ENCODE measurements around the gene SAMHD1. TPM values are rescaled to one million over a fixed set of nuclear protein-coding genes. Genes with fewer than 3 reads are reported as not detected.

SAMHD1 gene
- total RNA-seq, 1 donor: 32.6 TPM

DNA sequence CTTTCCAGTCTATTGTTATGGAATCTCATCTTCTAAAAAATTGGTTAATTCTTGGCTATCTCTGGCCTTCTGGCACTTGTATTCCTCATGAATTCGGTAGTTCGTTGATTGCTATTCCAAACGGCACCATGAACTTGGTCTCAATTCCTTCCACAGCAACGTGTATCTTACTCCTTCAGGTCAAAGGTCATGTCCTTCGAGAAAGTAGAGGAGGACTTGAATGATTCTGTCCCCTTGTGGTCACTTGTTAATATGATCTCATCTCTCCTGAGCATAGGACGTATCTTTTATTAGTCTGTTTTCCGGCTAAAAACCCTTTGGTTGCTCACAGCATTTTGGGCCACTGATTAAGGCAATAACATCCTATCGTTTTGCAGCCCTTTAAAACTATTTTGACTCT lies 66.2 kb downstream of the SAMHD1 start:
- Histone ChIP-seq H3K27me3 (ENCODE audit: insufficient read depth, low read length) (peaks cover 4% of the 10 kb centered on the region), H3K4me3 (ENCODE audit: insufficient read depth, low read length) (no peak overlapping the region), H4K20me1 (ENCODE audit: insufficient read depth, low read length) (no peaks in the 10 kb centered on the region), H2AFZ (ENCODE audit: low read length) (no peak overlapping the region), H3K4me2 (ENCODE audit: insufficient read depth, low read length) (no peak overlapping the region), H3K36me3 (ENCODE audit: insufficient read depth, low read length) (no peaks in the 10 kb centered on the region), H3K4me1 (ENCODE audit: insufficient read depth, low read length) (peaks cover 7% of the 10 kb centered on the region), H3K9me3 (ENCODE audit: low read depth, low read length) (no peaks in the 10 kb centered on the region), H3K79me2 (ENCODE audit: insufficient read depth, low read length) (no peaks in the 10 kb centered on the region), H3K27ac (ENCODE audit: low read depth, low read length) (no peak overlapping the region)
- peak; percentile 26 for DNase-seq (ENCODE audit: insufficient read length, low spot score, missing footprints)
- TF ChIP-seq, protein P1, sequence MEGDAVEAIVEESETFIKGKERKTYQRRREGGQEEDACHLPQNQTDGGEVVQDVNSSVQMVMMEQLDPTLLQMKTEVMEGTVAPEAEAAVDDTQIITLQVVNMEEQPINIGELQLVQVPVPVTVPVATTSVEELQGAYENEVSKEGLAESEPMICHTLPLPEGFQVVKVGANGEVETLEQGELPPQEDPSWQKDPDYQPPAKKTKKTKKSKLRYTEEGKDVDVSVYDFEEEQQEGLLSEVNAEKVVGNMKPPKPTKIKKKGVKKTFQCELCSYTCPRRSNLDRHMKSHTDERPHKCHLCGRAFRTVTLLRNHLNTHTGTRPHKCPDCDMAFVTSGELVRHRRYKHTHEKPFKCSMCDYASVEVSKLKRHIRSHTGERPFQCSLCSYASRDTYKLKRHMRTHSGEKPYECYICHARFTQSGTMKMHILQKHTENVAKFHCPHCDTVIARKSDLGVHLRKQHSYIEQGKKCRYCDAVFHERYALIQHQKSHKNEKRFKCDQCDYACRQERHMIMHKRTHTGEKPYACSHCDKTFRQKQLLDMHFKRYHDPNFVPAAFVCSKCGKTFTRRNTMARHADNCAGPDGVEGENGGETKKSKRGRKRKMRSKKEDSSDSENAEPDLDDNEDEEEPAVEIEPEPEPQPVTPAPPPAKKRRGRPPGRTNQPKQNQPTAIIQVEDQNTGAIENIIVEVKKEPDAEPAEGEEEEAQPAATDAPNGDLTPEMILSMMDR (IDR thresholded peaks at IDR 0.05; ENCODE audit: extremely low read depth, low read depth, low read length): no peak

DNA sequence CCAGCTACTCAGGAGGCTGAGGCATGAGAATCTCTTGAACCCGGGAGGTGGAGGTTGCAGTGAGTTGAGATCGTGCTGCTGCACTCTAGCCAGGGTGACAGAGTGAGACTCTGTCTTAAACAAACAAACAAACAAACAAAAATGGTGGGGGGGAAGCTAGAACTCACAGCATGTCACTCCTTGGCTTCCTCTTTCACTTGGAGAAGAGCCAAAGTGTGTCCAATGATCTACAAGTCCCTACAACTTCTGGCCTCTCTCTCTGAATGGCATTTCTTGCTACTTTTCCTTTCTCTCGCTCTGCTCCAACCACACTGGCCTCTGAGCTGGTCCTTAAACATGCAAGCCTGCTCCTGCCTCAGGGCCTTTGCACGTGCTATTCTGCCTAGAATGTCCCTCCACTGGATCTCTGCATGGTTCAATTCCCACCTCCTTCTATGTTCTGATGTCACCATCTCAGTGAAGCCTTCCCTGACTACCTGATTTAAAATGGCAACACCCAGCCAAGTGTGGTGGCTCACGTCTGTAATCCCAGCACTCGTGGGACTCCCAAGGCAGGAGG lies 67.5 kb downstream of the SAMHD1 start:
- no peak overlapping the region for H3K27ac ChIP-seq (ENCODE audit: low read depth, low read length)
- peaks cover 7% of the 10 kb centered on the region for H3K4me1 ChIP-seq (ENCODE audit: insufficient read depth, low read length)
- DNase-seq (ENCODE audit: insufficient read length, low spot score, missing footprints): no peak
- H3K9me3 ChIP-seq (ENCODE audit: low read depth, low read length): no peaks in the 10 kb centered on the region
- no peak overlapping the region for H3K4me2 ChIP-seq (ENCODE audit: insufficient read depth, low read length)
- H3K36me3 ChIP-seq (ENCODE audit: insufficient read depth, low read length): no peaks in the 10 kb centered on the region
- H2AFZ ChIP-seq (ENCODE audit: low read length): no peak overlapping the region
- TF ChIP-seq, protein P1 (IDR thresholded peaks at IDR 0.05; ENCODE audit: extremely low read depth, low read depth, low read length): no peak
- H3K27me3 ChIP-seq (ENCODE audit: insufficient read depth, low read length): peaks cover 4% of the 10 kb centered on the region
- no peak overlapping the region for H3K4me3 ChIP-seq (ENCODE audit: insufficient read depth, low read length)
- no peaks in the 10 kb centered on the region for H4K20me1 ChIP-seq (ENCODE audit: insufficient read depth, low read length)
- no peaks in the 10 kb centered on the region for H3K79me2 ChIP-seq (ENCODE audit: insufficient read depth, low read length)

DNA sequence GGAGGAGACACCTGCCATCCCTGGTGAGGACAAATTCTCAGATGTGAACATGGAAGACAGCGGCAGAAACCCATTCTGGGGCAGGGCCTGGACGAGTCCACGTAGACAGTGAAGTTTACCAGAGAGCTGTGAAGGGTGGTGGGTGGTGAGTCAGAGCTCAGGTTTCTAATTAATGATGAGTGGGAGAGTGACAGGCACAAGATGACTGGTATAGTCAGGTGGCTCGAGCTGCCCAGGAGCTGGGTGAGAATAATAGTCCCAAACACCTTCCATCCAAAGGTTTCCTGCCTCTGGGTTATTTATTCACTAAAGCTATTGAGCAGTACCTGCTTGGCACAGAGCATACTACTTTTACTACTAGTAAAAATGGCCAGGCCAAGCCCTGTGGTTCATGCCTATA lies 69.6 kb downstream of the SAMHD1 start:
- TF ChIP-seq, protein P1 (IDR thresholded peaks at IDR 0.05; ENCODE audit: extremely low read depth, low read depth, low read length): no peak
- H3K4me2 ChIP-seq (ENCODE audit: insufficient read depth, low read length): no peak overlapping the region
- no peaks in the 10 kb centered on the region for H3K4me1 ChIP-seq (ENCODE audit: insufficient read depth, low read length)
- no peak overlapping the region for H3K27ac ChIP-seq (ENCODE audit: low read depth, low read length)
- no peaks in the 10 kb centered on the region for H3K36me3 ChIP-seq (ENCODE audit: insufficient read depth, low read length)
- H3K9me3 ChIP-seq (ENCODE audit: low read depth, low read length): no peaks in the 10 kb centered on the region
- H3K4me3 ChIP-seq (ENCODE audit: insufficient read depth, low read length): no peak overlapping the region
- H3K27me3 ChIP-seq (ENCODE audit: insufficient read depth, low read length): peaks cover 4% of the 10 kb centered on the region
- no peaks in the 10 kb centered on the region for H3K79me2 ChIP-seq (ENCODE audit: insufficient read depth, low read length)
- H2AFZ ChIP-seq (ENCODE audit: low read length): no peak overlapping the region
- DNase-seq (ENCODE audit: insufficient read length, low spot score, missing footprints): peak; percentile 72
- H4K20me1 ChIP-seq (ENCODE audit: insufficient read depth, low read length): no peaks in the 10 kb centered on the region

DNA sequence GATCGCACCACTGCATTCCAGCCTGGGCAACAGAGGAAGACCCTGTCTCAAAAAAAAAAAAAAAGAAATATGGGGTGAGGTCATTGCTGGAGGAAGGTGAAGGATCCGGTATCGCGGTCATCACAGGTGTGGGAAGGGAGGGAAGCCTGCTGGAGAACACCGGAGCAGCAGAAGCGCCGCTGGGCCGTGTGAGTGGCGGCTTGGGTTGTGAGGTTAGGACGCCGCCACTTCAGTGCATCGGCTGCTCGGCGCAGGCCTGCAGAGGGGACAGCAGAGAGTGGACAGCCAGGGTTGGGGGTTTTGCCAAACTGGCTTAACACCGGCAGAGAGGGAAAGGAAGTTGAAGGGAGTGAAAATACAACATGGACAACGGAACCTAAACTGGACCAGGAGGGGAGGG lies 70.2 kb downstream of the SAMHD1 start:
- peak; percentile 21 for DNase-seq (ENCODE audit: insufficient read length, low spot score, missing footprints)
- Histone ChIP-seq H3K79me2 (ENCODE audit: insufficient read depth, low read length) (no peaks in the 10 kb centered on the region), H3K27me3 (ENCODE audit: insufficient read depth, low read length) (peaks cover 4% of the 10 kb centered on the region), H3K4me3 (ENCODE audit: insufficient read depth, low read length) (no peak overlapping the region), H2AFZ (ENCODE audit: low read length) (no peak overlapping the region), H3K4me2 (ENCODE audit: insufficient read depth, low read length) (no peak overlapping the region), H3K4me1 (ENCODE audit: insufficient read depth, low read length) (no peaks in the 10 kb centered on the region), H4K20me1 (ENCODE audit: insufficient read depth, low read length) (no peaks in the 10 kb centered on the region), H3K27ac (ENCODE audit: low read depth, low read length) (no peak overlapping the region), H3K36me3 (ENCODE audit: insufficient read depth, low read length) (no peaks in the 10 kb centered on the region), H3K9me3 (ENCODE audit: low read depth, low read length) (no peaks in the 10 kb centered on the region)
- TF ChIP-seq, protein P1 (IDR thresholded peaks at IDR 0.05; ENCODE audit: extremely low read depth, low read depth, low read length): no peak

Data from osteoblast (primary cell).